K562 (cell line): ENCODE results near the gene KRTAP13-4. TPM values are rescaled to one million over a fixed set of nuclear protein-coding genes. Genes with fewer than 3 reads are reported as not detected.

Experiments used
- ATAC-seq: fragments of 200-7000 bp; cut with Tn5 transposase; 3 replicates; pipeline ENCODE4 v1.9.1; 2020; ENCODE audit warnings: moderate library complexity
- BruUV-seq: library from RNA; stranded (reverse); fragments of 400-500 nt; replicated peaks from 2 replicates; lab custom pipeline; 2021; lab: Mats Ljungman, UMichigan
- CTCF ChIA-PET: fragments of 300-600 bp; formaldehyde crosslinking; extraction: SDS; loops from one replicate; lab custom pipeline; 2021; ENCODE audit warnings: low intra/inter-chr PET ratio; lab: Yijun Ruan, JAX
- POLR2A ChIA-PET: fragments of 300-600, 350-650 bp; sonication (Branson Sonifier 250); formaldehyde crosslinking; extraction: SDS; loops from one replicate; lab custom pipeline; 2021; ENCODE audit warnings: antibody characterized with exemption, inconsistent platforms; lab: Yijun Ruan, JAX
- DNase-seq, 4 experiments: peaks; one replicate each; pipeline versions ENCODE4 v3.0.0 to v3.0.0-alpha.2; 2011 to 2018; ENCODE audit warnings: low spot score in 3 of 4, mixed read lengths in 3 of 4; ENCODE audit errors: extremely low read depth in 1 of 4
- FAIRE-seq: peaks from 2 replicates; lab custom pipeline; 2011; peaks lifted over from hg19 to GRCh38; lab: Jason Lieb, UNC
- H2AFZ ChIP-seq: 2 replicates; pipeline ENCODE4 v1.6.0; 2011; ENCODE audit warnings: low read depth, low read length, control low read depth, inconsistent platforms
- H3K27ac ChIP-seq: fragments of 200-600 bp; 3 replicates; pipeline ENCODE4 v1.8.0; 2011; ENCODE audit warnings: low read depth, mild to moderate bottlenecking, control low read depth, inconsistent platforms, low read length, moderate library complexity, mixed read lengths; ENCODE audit errors: extremely low read depth
- H3K27me3 ChIP-seq, 2 experiments: fragments of 300-600 bp in 1 of 2; 2 replicates in 1 of 2; 3 replicates in 1 of 2; pipeline versions ENCODE4 v1.6.0 to v1.8.0; 2011; ENCODE audit warnings: inconsistent platforms in 2 of 2, low read length in 2 of 2, mild to moderate bottlenecking in 1 of 2, mixed read lengths in 1 of 2, moderate library complexity in 1 of 2; ENCODE audit not compliant: control insufficient read depth in 2 of 2, insufficient read depth in 2 of 2
- H3K36me3 ChIP-seq: fragments of 300-600 bp; 3 replicates; pipeline ENCODE4 v1.8.0; 2011; ENCODE audit warnings: mild to moderate bottlenecking, low read length, inconsistent platforms; ENCODE audit not compliant: control insufficient read depth, insufficient read depth
- H3K4me1 ChIP-seq, 2 experiments: fragments of 200-600 bp in 1 of 2; replicated peaks in 1 of 2; 2 replicates in 1 of 2; 3 replicates in 1 of 2; pipeline versions ENCODE4 v1.5.1 to v1.8.0; 2011; ENCODE audit warnings: inconsistent platforms in 2 of 2, low read length in 2 of 2, mild to moderate bottlenecking in 1 of 2, mixed read lengths in 1 of 2, moderate library complexity in 1 of 2; ENCODE audit not compliant: control insufficient read depth in 2 of 2, insufficient read depth in 2 of 2
- H3K4me2 ChIP-seq: 2 replicates; pipeline ENCODE4 v1.6.1; 2011; ENCODE audit warnings: low read length, control low read depth, inconsistent platforms, mixed read lengths; ENCODE audit not compliant: insufficient read depth
- H3K4me3 ChIP-seq: fragments of 200-600 bp; sonication (generic), shearing (Covaris generic); 2 replicates; pipeline ENCODE4 v1.5.1; 2016; ENCODE audit warnings: control low read depth, inconsistent platforms
- H3K79me2 ChIP-seq: fragments of 200-600 bp; 3 replicates; pipeline ENCODE4 v1.8.0; 2011; ENCODE audit warnings: low read length, inconsistent platforms; ENCODE audit not compliant: control insufficient read depth, insufficient read depth
- H3K9ac ChIP-seq, 2 experiments: 2 replicates each; pipeline versions ENCODE4 v1.6.0 to v1.6.1; 2011; ENCODE audit warnings: low read depth in 2 of 2, low read length in 2 of 2, control low read depth in 1 of 2, inconsistent platforms in 1 of 2, mild to moderate bottlenecking in 1 of 2, mixed read lengths in 1 of 2; ENCODE audit not compliant: insufficient read depth in 1 of 2
- H3K9me1 ChIP-seq: one replicate; pipeline ENCODE4 v1.6.0; 2011; ENCODE audit warnings: inconsistent platforms, mild to moderate bottlenecking, low read length, moderate library complexity; ENCODE audit not compliant: control insufficient read depth, insufficient read depth
- H3K9me3 ChIP-seq: replicated peaks from 2 replicates; pipeline ENCODE4 v1.5.1; 2011; ENCODE audit warnings: low read depth, low read length, inconsistent platforms; ENCODE audit not compliant: control insufficient read depth, insufficient read depth
- H4K20me1 ChIP-seq: replicated peaks from 2 replicates; pipeline ENCODE4 v1.6.1; 2011; ENCODE audit warnings: low read length, inconsistent platforms, mixed read lengths; ENCODE audit not compliant: control insufficient read depth, insufficient read depth
- BCLAF1 ChIP-seq, 2 experiments: fragments of 450-650 bp in 1 of 2; IDR thresholded peaks; 2 replicates each; pipeline ENCODE4 v1.6.1; 2011 to 2017; ENCODE audit warnings: low read depth in 2 of 2, antibody characterized with exemption in 1 of 2, borderline replicate concordance in 1 of 2, low read length in 1 of 2, mild to moderate bottlenecking in 1 of 2, mixed read lengths in 1 of 2; ENCODE audit not compliant: control insufficient read depth in 1 of 2
- C11orf30 ChIP-seq: fragments of 450-650 bp; IDR thresholded peaks from 2 replicates; pipeline ENCODE4 v1.6.1; 2016; ENCODE audit warnings: low read depth, mild to moderate bottlenecking
- CTCF ChIP-seq, 3 experiments: IDR thresholded peaks in 2 of 3; conservative IDR thresholded peaks in 1 of 3; 2 replicates each; pipeline ENCODE4 v1.5.1; 2011 to 2012; ENCODE audit warnings: low read length in 3 of 3, mild to moderate bottlenecking in 3 of 3, control low read depth in 2 of 3, improper control_type of control experiment in 1 of 3, inconsistent platforms in 1 of 3, low read depth in 1 of 3, mixed read lengths in 1 of 3, moderate library complexity in 1 of 3; ENCODE audit not compliant: insufficient read depth in 2 of 3
- IRF9 ChIP-seq: fragments of 450-650 bp; IDR thresholded peaks from 2 replicates; pipeline ENCODE4 v1.6.1; 2016; ENCODE audit warnings: missing biosample characterization, missing genetic modification characterization
- MAFF ChIP-seq: IDR thresholded peaks from 2 replicates; pipeline ENCODE4 v1.6.1; 2012; ENCODE audit warnings: low read length, improper control_type of control experiment
- MAFG ChIP-seq: fragments of 450-650 bp; conservative IDR thresholded peaks from 2 replicates; pipeline ENCODE4 v1.6.1; 2016; ENCODE audit warnings: missing genetic modification characterization, missing compliant biosample characterization
- MAFK ChIP-seq: IDR thresholded peaks from 2 replicates; pipeline ENCODE4 v1.6.1; 2011; ENCODE audit warnings: low read length, improper control_type of control experiment
- NFATC3 ChIP-seq: fragments of 450-650 bp; IDR thresholded peaks from 2 replicates; pipeline ENCODE4 v1.6.1; 2017; ENCODE audit warnings: mild to moderate bottlenecking
- NFIC ChIP-seq: fragments of 450-650 bp; IDR thresholded peaks from 2 replicates; pipeline ENCODE4 v1.6.1; 2017; ENCODE audit warnings: mild to moderate bottlenecking, inconsistent platforms
- RAD21 ChIP-seq, 2 experiments: fragments of 250-450 bp in 1 of 2; fragments of 450-650 bp in 1 of 2; sonication (Bioruptor Pico) in 1 of 2; formaldehyde crosslinking in 1 of 2; IDR thresholded peaks in 1 of 2; conservative IDR thresholded peaks in 1 of 2; 2 replicates each; pipeline versions ENCODE4 v1.4.0 to v1.8.0; 2020 to 2022; ENCODE audit warnings: mild to moderate bottlenecking in 2 of 2, moderate library complexity in 1 of 2
- SMAD4 ChIP-seq: fragments of 250-450 bp; sonication (Bioruptor Pico); conservative IDR thresholded peaks from 2 replicates; pipeline ENCODE4 v1.8.0; 2021; ENCODE audit warnings: inconsistent platforms, mild to moderate bottlenecking, moderate library complexity
- SPI1 ChIP-seq: IDR thresholded peaks from 2 replicates; pipeline ENCODE4 v1.6.1; 2011; ENCODE audit warnings: low read depth, low read length, control low read depth, borderline replicate concordance
- ZNF316 ChIP-seq: fragments of 450-650 bp; IDR thresholded peaks from 2 replicates; pipeline ENCODE4 v1.6.1; 2016
- ZNF398 ChIP-seq: fragments of 250-450 bp; sonication (Bioruptor Pico); IDR thresholded peaks from 2 replicates; pipeline ENCODE4 v1.8.0; 2021; ENCODE audit warnings: moderate library complexity, mild to moderate bottlenecking, inconsistent platforms
- WGBS: fragments of 100-300 bp; shearing (Covaris generic); methylation state at CpG from one replicate; pipeline ENCODE4 v1.1.6; 2016; ENCODE audit warnings: low coverage, mixed read lengths; ENCODE audit not compliant: insufficient coverage; ENCODE audit errors: missing lambda C conversion rate; 5-methylcytosine and 5-hydroxymethylcytosine counted together
- in situ Hi-C: fragments of 300-500 bp; cut with MboI; formaldehyde crosslinking; loops from 4 replicates; pipeline ENCODE4 v1.15.0; 2018; ENCODE audit warnings: inconsistent platforms, mixed read lengths
- intact Hi-C: fragments of 100-400 bp; cut with micrococcal nuclease; formaldehyde crosslinking; loops from 2 replicates; pipeline ENCODE4 v1.14.2; 2022
- polyA plus RNA-seq, 8 experiments: library from polyadenylated mRNA; depleted of rRNA in 4 of 8; stranded (reverse) in 5 of 8; unstranded in 3 of 8; fragments of >200 nt; fragmentation: Nextera tagmentation in 2 of 8; fragmentation: Illumina TruSeq in 1 of 8; extraction: Ambion mirVana in 2 of 8; extraction: Trizol in 1 of 8; gene quantifications; 2 replicates each; pipeline versions ENCODE4 v1.2.1 to v1.2.3, GENCODE V29; 2011 to 2014; ENCODE audit warnings: inconsistent platforms in 1 of 8, missing spikeins in 1 of 8
- total RNA-seq, 7 experiments: library from RNA; depleted of rRNA in 6 of 7; stranded (reverse); fragments of >200 nt in 6 of 7; fragmentation: Illumina TruSeq in 2 of 7; extraction: Trizol in 2 of 7; gene quantifications; 2 replicates each; pipeline versions ENCODE4 v1.2.1 to v1.2.3, GENCODE V29; 2011 to 2021; ENCODE audit warnings: low replicate concordance in 1 of 7

The KRTAP13-4 gene
- total and polyA plus RNA-seq, 9 of the 15 experiments (the other 6 are each of a cell fraction or from before 2014, with no cell fraction given): not detected

- intact Hi-C loops: no loop called here
- Histone ChIP-seq H3K9me1 (no peaks in the 10 kb centered on the region), H3K4me1 (no peaks in the 10 kb centered on the region), H3K79me2 (no peaks in the 10 kb centered on the region), H2AFZ (no peak overlapping the region), H3K4me2 (no peak overlapping the region), H3K9ac (no peak overlapping the region), H3K4me3 (no peak overlapping the region), H3K27me3 (no peaks in the 10 kb centered on the region), H4K20me1 (no peaks in the 10 kb centered on the region), H3K36me3 (no peaks in the 10 kb centered on the region), H3K9me3 (no peaks in the 10 kb centered on the region), H3K27ac (no peak overlapping the region)
- in situ Hi-C loops: no loop called here
- TF ChIP-seq RAD21 (CRISPR knock-in tag; conservative IDR thresholded peaks at IDR 0.05 in 1 of 2, IDR thresholded peaks at IDR 0.05 in 1 of 2) (peak in 1 of 2 experiments; percentile 43; a peak in 2 of 4 replicates), MAFG (tag) (peak; percentile 56; the same call in 1 of the 2 replicates), SPI1 (no peak), C11orf30 (peak; percentile 22; the same call in 1 of the 2 replicates), ZNF398 (no peak), CTCF (IDR thresholded peaks at IDR 0.05 in 2 of 3, conservative IDR thresholded peaks at IDR 0.05 in 1 of 3; ENCODE audit: insufficient read depth in 2 of 3, low read depth in 1 of 3, low read length in 3 of 3) (peak in 2 of 3 experiments; percentile 28 to 29; a peak in 2 of 6 replicates), BCLAF1 (IDR thresholded peaks at IDR 0.05; ENCODE audit: borderline replicate concordance in 1 of 2, control insufficient read depth in 1 of 2, low read depth in 2 of 2, low read length in 1 of 2) (no peak), MAFF (peak; percentile 47), SMAD4 (CRISPR knock-in tag) (no peak), ZNF316 (peak; percentile 52; the same call in 1 of the 2 replicates), MAFK (peak; percentile 41; the same call in 1 of the 2 replicates), NFIC (no peak), IRF9 (tag) (no peak), NFATC3 (no peak)
- WGBS: 2% methylated on average over 3 of the region's 3 CpGs
- ATAC-seq: no peak
- BruUV-seq: no TSS peak
- FAIRE-seq: no peak
- POLR2A ChIA-PET: no interaction called here
- CTCF ChIA-PET: interaction anchor here (0.6 kb wide), 1 partner anchor 52 kb away, joined by 3 read pairs; no protein-coding TSS in a partner anchor
- peak in 2 of 4 experiments; percentile 11 to 20 for DNase-seq
These were observed 33.7 kb downstream of the KRTAP13-4 start for GRCh38 chr21:30463713-30464112.
